Ascending aorta (tissue), 2 donors: ENCODE measurements around the gene PIK3CD. TPM values are rescaled to one million over a fixed set of nuclear protein-coding genes. Genes with fewer than 3 reads are reported as not detected.

Experiments used
- DNase-seq, 2 donors: peaks; one replicate each; pipeline ENCODE4 v3.0.0-alpha.2; 2019; ENCODE audit warnings: low spot score in 2 of 2
- H3K27ac ChIP-seq, 2 donors: fragments of 200-600 bp; sonication (generic); one replicate each; pipeline ENCODE4 v1.5.1; 2016 to 2017; ENCODE audit warnings: mild to moderate bottlenecking in 1 of 2
- H3K27me3 ChIP-seq: fragments of 200-600 bp; sonication (generic); one replicate; pipeline ENCODE4 v1.5.1; 2017
- H3K36me3 ChIP-seq, 2 donors: fragments of 200-600 bp; sonication (generic); one replicate each; pipeline ENCODE4 v1.5.1; 2016
- H3K4me1 ChIP-seq, 2 donors: fragments of 200-600 bp; sonication (generic); one replicate each; pipeline ENCODE4 v1.5.1; 2016 to 2017; ENCODE audit warnings: mild to moderate bottlenecking in 1 of 2
- H3K4me3 ChIP-seq, 2 donors: fragments of 200-600 bp; sonication (generic); one replicate each; pipeline ENCODE4 v1.5.1; 2016 to 2017; ENCODE audit warnings: mild to moderate bottlenecking in 1 of 2
- H3K9me3 ChIP-seq, 2 donors: fragments of 200-600 bp; sonication (generic); one replicate each; pipeline ENCODE4 v1.5.1; 2016
- intact Hi-C: fragments of 100-400 bp; cut with DNase I; formaldehyde crosslinking; loops from one replicate; pipeline ENCODE4 v1.15.1; 2023
- total RNA-seq: library from RNA; depleted of rRNA; stranded (reverse); fragments of >200 nt; gene quantifications from one replicate; pipeline ENCODE4 v1.1.0, GENCODE V29; 2016
- TF ChIP-seq, protein P1 (sequence below), 3 experiments: fragments of 200-600 bp in 2 of 3; fragments of 450-650 bp in 1 of 3; sonication (generic) in 2 of 3; IDR thresholded peaks; one replicate each; pipeline ENCODE4 v1.5.1; 2016 to 2019; ENCODE audit warnings: antibody characterized with exemption in 3 of 3, mild to moderate bottlenecking in 1 of 3, moderate library complexity in 1 of 3

The PIK3CD gene
- total RNA-seq, 1 donor from 2014 or later = 19.7 TPM

DNA sequence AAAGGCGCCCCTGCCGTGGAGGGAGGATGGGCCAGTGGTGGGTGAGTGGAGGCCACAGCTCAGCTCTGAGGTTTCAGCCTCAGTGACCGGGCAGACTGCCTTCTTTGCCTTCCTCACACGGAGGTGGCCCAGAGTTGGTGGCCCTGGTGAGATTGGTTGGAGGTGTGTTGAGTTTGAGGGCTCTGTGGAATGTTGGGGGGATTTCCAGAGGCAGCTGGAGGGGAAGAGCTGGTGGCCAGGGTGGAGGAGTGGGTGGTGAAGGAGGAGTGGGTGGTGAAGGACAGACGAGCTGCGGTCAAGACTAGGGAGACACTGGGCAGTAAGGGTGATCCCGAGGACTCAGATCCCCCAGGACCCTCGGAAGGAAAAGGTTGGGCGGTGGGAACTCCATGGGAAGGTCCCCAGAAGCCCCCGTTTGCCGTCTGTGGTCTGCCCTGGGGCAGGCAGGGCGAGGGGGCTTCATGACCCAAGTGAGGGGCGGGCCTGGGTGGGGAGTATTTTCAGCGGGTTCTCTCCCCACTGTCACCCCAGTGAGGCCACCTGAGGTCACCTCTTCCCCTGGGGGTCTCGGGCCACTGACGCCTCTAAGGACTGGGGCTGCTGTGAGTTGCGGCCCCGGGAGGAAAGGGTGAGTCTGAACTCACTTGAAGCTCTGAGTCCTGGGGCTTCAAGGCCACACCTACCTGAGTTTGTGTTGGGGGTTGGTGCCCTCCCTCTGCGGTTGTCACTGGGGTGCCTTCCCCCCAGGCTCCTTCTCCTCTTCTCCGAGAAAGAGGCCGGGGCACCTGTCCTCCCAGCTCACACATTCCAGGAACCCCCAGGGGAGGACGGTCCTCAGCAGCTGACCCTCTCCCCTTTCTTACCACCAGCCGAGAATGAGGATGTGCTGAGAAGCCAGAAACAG lies 22.7 kb upstream of the PIK3CD start:
- no peak for DNase-seq
- Histone ChIP-seq H3K4me3 (no peak overlapping the region), H3K27me3 (no peaks in the 10 kb centered on the region), H3K27ac (no peak overlapping the region), H3K4me1 (no peaks in the 10 kb centered on the region), H3K36me3 (no peaks in the 10 kb centered on the region), H3K9me3 (no peaks in the 10 kb centered on the region)
- intact Hi-C loops = loop anchor here (5.0 kb wide), 1 partner anchor 59 kb away; no protein-coding TSS in a partner anchor
- TF ChIP-seq, protein P1, sequence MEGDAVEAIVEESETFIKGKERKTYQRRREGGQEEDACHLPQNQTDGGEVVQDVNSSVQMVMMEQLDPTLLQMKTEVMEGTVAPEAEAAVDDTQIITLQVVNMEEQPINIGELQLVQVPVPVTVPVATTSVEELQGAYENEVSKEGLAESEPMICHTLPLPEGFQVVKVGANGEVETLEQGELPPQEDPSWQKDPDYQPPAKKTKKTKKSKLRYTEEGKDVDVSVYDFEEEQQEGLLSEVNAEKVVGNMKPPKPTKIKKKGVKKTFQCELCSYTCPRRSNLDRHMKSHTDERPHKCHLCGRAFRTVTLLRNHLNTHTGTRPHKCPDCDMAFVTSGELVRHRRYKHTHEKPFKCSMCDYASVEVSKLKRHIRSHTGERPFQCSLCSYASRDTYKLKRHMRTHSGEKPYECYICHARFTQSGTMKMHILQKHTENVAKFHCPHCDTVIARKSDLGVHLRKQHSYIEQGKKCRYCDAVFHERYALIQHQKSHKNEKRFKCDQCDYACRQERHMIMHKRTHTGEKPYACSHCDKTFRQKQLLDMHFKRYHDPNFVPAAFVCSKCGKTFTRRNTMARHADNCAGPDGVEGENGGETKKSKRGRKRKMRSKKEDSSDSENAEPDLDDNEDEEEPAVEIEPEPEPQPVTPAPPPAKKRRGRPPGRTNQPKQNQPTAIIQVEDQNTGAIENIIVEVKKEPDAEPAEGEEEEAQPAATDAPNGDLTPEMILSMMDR (IDR thresholded peaks at IDR 0.05) = no peak

DNA sequence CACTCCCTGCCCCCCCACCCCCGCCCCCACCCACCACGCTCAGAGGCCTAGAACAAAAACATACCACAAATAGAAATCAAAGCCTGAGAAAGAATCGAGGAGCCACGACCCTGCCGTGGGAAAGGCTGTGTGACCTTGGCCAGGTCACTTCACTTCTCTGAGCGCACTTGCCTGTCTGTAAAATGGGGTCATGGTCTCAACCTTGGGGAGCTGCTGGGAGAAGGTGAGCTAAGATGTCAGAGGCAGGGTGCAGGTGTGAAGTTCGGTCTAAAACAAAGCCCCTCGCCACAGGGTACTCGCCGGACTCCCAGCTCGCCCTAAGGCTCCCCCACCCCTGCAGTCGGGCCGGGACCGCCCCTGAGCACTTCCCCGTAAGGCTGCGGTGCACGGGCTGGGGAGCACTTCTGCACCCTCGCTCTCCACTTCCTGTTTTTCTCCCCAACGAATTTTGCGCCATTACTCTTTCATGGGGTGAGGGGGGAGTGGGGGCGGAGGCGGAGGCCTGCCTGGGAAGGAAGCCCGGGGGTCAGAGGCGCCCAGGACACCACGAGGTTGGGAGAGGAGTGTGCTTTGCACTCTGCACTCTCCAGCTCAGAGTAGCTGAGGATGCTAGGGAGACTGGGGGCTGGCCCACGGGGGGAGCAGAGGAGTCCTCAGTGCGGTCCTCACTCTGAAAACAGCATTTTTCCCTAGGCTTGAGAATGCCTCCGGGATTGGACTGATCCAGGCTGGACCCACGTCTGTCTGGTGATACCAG lies 21.9 kb upstream of the PIK3CD start:
- Histone ChIP-seq H3K27ac (no peak overlapping the region), H3K9me3 (no peaks in the 10 kb centered on the region), H3K4me3 (peak overlapping the region in 1 of 2 donors; percentile 15), H3K4me1 (no peaks in the 10 kb centered on the region), H3K27me3 (no peaks in the 10 kb centered on the region), H3K36me3 (no peaks in the 10 kb centered on the region)
- TF ChIP-seq, protein P1 (IDR thresholded peaks at IDR 0.05) = no peak
- intact Hi-C loops = loop anchor here (5.0 kb wide), 1 partner anchor 58 kb away; no protein-coding TSS in a partner anchor
- DNase-seq = peak; percentile 25 to 74

DNA sequence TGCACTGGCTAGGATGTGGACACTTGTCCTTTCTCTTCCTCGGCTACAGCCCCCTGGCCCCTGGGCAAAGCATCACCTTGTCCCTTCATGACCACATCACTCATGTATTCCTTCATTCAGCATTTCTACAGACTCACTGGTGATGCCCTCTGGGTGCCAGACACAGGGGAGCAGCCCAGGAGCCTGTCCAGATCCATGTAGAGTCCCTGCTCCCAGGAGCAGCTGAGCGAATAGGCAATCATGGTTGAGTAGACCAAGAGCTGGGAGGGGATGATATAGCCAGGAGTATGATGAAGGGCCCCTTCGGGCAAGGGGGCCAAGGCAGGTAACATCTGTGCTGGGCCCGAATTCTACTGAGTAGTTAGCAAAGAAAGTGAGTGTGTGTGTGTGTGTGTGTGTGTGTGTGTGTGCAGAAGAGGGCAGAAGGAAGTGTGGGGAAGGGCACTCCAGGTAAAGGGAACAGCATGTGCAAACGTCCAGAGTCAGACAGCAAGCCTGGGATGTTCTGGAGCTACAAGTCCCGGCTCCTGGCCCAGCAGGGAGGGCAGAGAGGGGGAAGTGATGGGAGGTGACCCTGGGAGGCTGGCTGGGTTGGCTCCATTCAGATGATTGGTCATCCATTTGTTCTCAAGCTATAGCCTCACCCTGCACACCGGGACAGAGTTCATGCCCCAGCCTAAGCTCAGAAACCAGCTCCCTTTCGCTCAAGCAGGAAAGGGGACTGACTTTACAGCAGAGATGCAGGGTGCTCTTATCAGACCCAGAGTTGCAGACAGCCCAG lies 21.0 kb upstream of the PIK3CD start:
- no peaks in the 10 kb centered on the region for H3K4me1 ChIP-seq
- no peak for DNase-seq
- H3K27me3 ChIP-seq = no peaks in the 10 kb centered on the region
- no peaks in the 10 kb centered on the region for H3K36me3 ChIP-seq
- TF ChIP-seq, protein P1 (IDR thresholded peaks at IDR 0.05) = no peak
- H3K4me3 ChIP-seq = peak overlapping the region in 1 of 2 donors; percentile 15
- no peak overlapping the region for H3K27ac ChIP-seq
- intact Hi-C loops = no loop called here
- H3K9me3 ChIP-seq = no peaks in the 10 kb centered on the region

DNA sequence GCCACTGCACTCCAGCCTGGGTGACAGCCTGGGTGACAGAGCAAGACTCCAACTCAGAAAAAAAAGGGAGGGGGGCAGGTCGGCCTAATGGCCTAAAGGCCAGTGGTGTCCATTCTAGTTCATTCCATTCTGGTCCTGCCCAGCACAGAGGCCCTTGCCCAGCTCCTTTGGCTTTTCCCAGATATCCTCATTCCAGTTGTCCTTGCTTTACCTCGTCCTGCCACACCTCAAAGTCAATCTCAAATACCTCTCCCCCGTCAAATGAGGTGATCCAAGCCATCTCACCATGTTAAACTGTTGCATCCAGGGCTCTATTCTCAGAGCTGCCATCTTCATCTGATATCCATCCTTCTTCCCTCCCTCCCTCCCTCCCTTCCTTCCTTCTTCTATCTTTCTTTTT lies 19.9 kb upstream of the PIK3CD start:
- DNase-seq = no peak
- TF ChIP-seq, protein P1 (IDR thresholded peaks at IDR 0.05) = no peak
- H3K4me1 ChIP-seq = no peaks in the 10 kb centered on the region
- H3K27ac ChIP-seq = no peak overlapping the region
- H3K9me3 ChIP-seq = no peaks in the 10 kb centered on the region
- H3K27me3 ChIP-seq = no peaks in the 10 kb centered on the region
- H3K36me3 ChIP-seq = no peaks in the 10 kb centered on the region
- intact Hi-C loops = no loop called here
- no peak overlapping the region for H3K4me3 ChIP-seq

DNA sequence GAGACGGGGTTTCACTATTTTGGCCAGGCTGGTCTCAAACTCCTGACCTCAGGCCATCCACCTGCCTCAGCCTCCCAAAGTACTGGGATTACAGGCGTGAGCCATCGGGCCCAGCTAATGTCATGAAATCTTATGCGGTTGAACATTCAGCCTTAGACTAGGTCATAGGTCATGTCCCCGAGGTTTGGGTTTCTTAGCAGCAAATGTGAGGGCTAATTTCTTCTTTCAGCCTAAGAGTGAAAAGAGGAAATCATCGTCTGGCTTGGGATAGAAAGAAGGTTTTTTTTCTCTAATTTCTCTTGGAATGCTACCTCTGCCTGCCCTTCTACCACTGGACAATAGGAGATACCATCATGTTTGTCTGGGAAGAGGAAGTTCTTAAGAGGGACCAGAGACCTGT lies 18.0 kb upstream of the PIK3CD start:
- Histone ChIP-seq H3K27ac (no peak overlapping the region), H3K4me1 (no peaks in the 10 kb centered on the region), H3K4me3 (no peak overlapping the region), H3K27me3 (no peaks in the 10 kb centered on the region), H3K36me3 (no peaks in the 10 kb centered on the region), H3K9me3 (no peaks in the 10 kb centered on the region)
- no peak for DNase-seq
- intact Hi-C loops = no loop called here
- TF ChIP-seq, protein P1 (IDR thresholded peaks at IDR 0.05) = no peak
